ENCODE data around the gene SLC39A11.

DNA sequence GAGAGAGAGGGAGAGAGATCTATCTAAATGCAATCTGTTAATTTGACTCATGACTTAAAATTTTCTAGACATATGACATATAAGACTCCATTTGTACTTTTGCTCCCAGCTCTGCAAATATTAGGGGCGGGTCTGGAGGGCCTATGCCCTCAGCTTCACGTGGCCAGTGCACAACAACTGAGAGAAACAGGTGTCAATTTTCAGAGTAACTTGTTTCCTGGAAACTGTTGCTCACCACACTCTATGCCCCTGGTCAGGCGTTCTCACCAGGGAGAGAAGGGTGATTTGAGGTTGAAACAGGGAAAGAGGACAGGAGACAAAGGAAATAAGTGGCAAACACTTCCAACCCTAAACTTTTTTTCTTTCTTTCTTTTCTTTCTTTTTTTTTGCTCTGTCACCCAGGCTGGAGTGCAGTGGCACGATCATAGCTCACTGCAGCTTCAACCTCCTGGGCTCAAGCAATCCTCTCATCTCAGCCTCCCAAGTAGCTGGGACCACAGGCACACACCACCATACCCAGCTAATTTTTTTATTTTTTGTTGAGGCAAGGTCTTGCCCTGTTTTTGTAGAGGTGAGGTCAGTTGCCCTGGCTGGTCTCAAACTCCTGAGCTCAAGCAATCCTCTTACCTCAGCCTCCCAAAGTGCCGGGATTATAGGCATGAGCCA is 270.0 kb downstream of the SLC39A11 start:
- TF ChIP-seq, protein P1, sequence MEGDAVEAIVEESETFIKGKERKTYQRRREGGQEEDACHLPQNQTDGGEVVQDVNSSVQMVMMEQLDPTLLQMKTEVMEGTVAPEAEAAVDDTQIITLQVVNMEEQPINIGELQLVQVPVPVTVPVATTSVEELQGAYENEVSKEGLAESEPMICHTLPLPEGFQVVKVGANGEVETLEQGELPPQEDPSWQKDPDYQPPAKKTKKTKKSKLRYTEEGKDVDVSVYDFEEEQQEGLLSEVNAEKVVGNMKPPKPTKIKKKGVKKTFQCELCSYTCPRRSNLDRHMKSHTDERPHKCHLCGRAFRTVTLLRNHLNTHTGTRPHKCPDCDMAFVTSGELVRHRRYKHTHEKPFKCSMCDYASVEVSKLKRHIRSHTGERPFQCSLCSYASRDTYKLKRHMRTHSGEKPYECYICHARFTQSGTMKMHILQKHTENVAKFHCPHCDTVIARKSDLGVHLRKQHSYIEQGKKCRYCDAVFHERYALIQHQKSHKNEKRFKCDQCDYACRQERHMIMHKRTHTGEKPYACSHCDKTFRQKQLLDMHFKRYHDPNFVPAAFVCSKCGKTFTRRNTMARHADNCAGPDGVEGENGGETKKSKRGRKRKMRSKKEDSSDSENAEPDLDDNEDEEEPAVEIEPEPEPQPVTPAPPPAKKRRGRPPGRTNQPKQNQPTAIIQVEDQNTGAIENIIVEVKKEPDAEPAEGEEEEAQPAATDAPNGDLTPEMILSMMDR (IDR thresholded peaks at IDR 0.05; ENCODE audit: insufficient read depth, low read depth, low read length) = no peak
- TF ChIP-seq EZH2 (IDR thresholded peaks at IDR 0.05; ENCODE audit: insufficient read depth, low read length) = no peak

All from astrocyte (in vitro differentiated cells and primary cell).